ENCODE results near the gene ARHGEF11. TPM values are rescaled to one million over a fixed set of nuclear protein-coding genes. Genes with fewer than 3 reads are reported as not detected.

The ARHGEF11 gene
- total RNA-seq, 1 experiment from 2014 or later = 25.3 TPM

- intact Hi-C loops (cut with micrococcal nuclease; ENCODE audit: unreplicated experiment) = no loop called here
- ChIA-PET CTCF (no interaction called here), POLR2A (ENCODE audit: low non-redundant PET) (no interaction called here)
- TF ChIP-seq EZH2 (IDR thresholded peaks at IDR 0.05; ENCODE audit: borderline replicate concordance, low read depth, low read length, poor library complexity, severe bottlenecking) = no peak
- TF ChIP-seq, protein P1, sequence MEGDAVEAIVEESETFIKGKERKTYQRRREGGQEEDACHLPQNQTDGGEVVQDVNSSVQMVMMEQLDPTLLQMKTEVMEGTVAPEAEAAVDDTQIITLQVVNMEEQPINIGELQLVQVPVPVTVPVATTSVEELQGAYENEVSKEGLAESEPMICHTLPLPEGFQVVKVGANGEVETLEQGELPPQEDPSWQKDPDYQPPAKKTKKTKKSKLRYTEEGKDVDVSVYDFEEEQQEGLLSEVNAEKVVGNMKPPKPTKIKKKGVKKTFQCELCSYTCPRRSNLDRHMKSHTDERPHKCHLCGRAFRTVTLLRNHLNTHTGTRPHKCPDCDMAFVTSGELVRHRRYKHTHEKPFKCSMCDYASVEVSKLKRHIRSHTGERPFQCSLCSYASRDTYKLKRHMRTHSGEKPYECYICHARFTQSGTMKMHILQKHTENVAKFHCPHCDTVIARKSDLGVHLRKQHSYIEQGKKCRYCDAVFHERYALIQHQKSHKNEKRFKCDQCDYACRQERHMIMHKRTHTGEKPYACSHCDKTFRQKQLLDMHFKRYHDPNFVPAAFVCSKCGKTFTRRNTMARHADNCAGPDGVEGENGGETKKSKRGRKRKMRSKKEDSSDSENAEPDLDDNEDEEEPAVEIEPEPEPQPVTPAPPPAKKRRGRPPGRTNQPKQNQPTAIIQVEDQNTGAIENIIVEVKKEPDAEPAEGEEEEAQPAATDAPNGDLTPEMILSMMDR (conservative IDR thresholded peaks at IDR 0.05; ENCODE audit: low read depth, low read length) = no peak
- peaks cover 9% of the 10 kb centered on the region for H3K36me3 ChIP-seq (ENCODE audit: insufficient read depth, low read length, poor library complexity, severe bottlenecking)
- H3K4me3 ChIP-seq (ENCODE audit: low read depth, low read length, poor library complexity, severe bottlenecking) = no peak overlapping the region
- H3K27me3 ChIP-seq (replicated peaks; ENCODE audit: insufficient read depth, low read depth, low read length, poor library complexity) = no peaks in the 10 kb centered on the region
- no peak for DNase-seq (ENCODE audit: low spot score)
- no peaks in the 10 kb centered on the region for H3K4me1 ChIP-seq (ENCODE audit: insufficient read depth, low read length, poor library complexity, severe bottlenecking)
- H3K27ac ChIP-seq (ENCODE audit: low read depth, low read length, poor library complexity, severe bottlenecking) = no peak overlapping the region
- BruUV-seq (replicated peaks) = no TSS peak
- H3K9me3 ChIP-seq (ENCODE audit: low read depth, low read length, poor library complexity, severe bottlenecking) = no peaks in the 10 kb centered on the region
These were observed 81.1 kb downstream of the ARHGEF11 start for GRCh38 chr1:156964441-156964840.

DNA sequence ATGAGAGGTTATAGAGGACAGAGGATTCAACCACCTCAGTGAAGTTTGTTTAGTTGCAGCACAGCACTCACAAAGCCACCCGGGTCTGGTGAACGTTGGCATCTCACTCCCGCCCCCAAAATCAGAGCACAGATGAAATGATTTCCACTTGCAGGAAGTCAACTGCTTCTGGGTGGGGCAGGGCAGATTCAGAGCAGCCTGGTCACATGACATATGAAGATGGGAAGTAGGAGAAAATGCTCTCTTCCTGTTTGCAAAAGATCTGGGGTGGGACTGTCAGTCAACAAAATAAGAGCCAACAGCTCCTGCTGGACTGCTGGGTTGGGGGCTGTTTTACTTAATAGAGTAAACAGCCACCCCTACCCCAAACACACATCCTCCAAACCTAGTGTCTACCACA, 81.9 kb downstream of the ARHGEF11 start:
- CTCF ChIA-PET = no interaction called here
- no peak for DNase-seq (ENCODE audit: low spot score)
- Histone ChIP-seq H3K27ac (ENCODE audit: low read depth, low read length, poor library complexity, severe bottlenecking) (no peak overlapping the region), H3K36me3 (ENCODE audit: insufficient read depth, low read length, poor library complexity, severe bottlenecking) (peaks cover 9% of the 10 kb centered on the region), H3K27me3 (replicated peaks; ENCODE audit: insufficient read depth, low read depth, low read length, poor library complexity) (no peaks in the 10 kb centered on the region), H3K9me3 (ENCODE audit: low read depth, low read length, poor library complexity, severe bottlenecking) (no peaks in the 10 kb centered on the region), H3K4me3 (ENCODE audit: low read depth, low read length, poor library complexity, severe bottlenecking) (no peak overlapping the region), H3K4me1 (ENCODE audit: insufficient read depth, low read length, poor library complexity, severe bottlenecking) (no peaks in the 10 kb centered on the region)
- no TSS peak for BruUV-seq (replicated peaks)
- intact Hi-C loops (cut with micrococcal nuclease; ENCODE audit: unreplicated experiment) = no loop called here
- POLR2A ChIA-PET (ENCODE audit: low non-redundant PET) = no interaction called here
- no peak for TF ChIP-seq EZH2 (IDR thresholded peaks at IDR 0.05; ENCODE audit: borderline replicate concordance, low read depth, low read length, poor library complexity, severe bottlenecking)
- TF ChIP-seq, protein P1 (conservative IDR thresholded peaks at IDR 0.05; ENCODE audit: low read depth, low read length) = no peak

- no peak overlapping the region for H3K27ac ChIP-seq (ENCODE audit: low read depth, low read length, poor library complexity, severe bottlenecking)
- H3K36me3 ChIP-seq (ENCODE audit: insufficient read depth, low read length, poor library complexity, severe bottlenecking) = peaks cover 20% of the 10 kb centered on the region
- no TSS peak for BruUV-seq (replicated peaks)
- H3K4me3 ChIP-seq (ENCODE audit: low read depth, low read length, poor library complexity, severe bottlenecking) = no peak overlapping the region
- H3K27me3 ChIP-seq (replicated peaks; ENCODE audit: insufficient read depth, low read depth, low read length, poor library complexity) = no peaks in the 10 kb centered on the region
- no peak for TF ChIP-seq EZH2 (IDR thresholded peaks at IDR 0.05; ENCODE audit: borderline replicate concordance, low read depth, low read length, poor library complexity, severe bottlenecking)
- TF ChIP-seq, protein P1 (conservative IDR thresholded peaks at IDR 0.05; ENCODE audit: low read depth, low read length) = peak; percentile 35; the same call in 1 of the 2 replicates
- H3K9me3 ChIP-seq (ENCODE audit: low read depth, low read length, poor library complexity, severe bottlenecking) = no peaks in the 10 kb centered on the region
- H3K4me1 ChIP-seq (ENCODE audit: insufficient read depth, low read length, poor library complexity, severe bottlenecking) = no peaks in the 10 kb centered on the region
- CTCF ChIA-PET = no interaction called here
- POLR2A ChIA-PET (ENCODE audit: low non-redundant PET) = no interaction called here
- peak; percentile 36 for DNase-seq (ENCODE audit: low spot score)
- intact Hi-C loops (cut with micrococcal nuclease; ENCODE audit: unreplicated experiment) = no loop called here
These were observed 83.8 kb downstream of the ARHGEF11 start for GRCh38 chr1:156961709-156962108.
